ENCODE results near the gene CCDC148. TPM values are rescaled to one million over a fixed set of nuclear protein-coding genes. Genes with fewer than 3 reads are reported as not detected.

The CCDC148 gene
- total RNA-seq, 1 donor from 2014 or later: not detected

- TF ChIP-seq CTCF (IDR thresholded peaks at IDR 0.05): no peak
- ChIA-PET CTCF (no interaction called here), POLR2A (no interaction called here)
- Mint-ChIP-seq H3K4me1 (peaks cover 3% of the 10 kb centered on the region), H3K4me3 (no peak overlapping the region), H3K9me3 (peaks cover 2% of the 10 kb centered on the region), H3K27ac (no peak overlapping the region), H3K27me3 (peaks cover 4% of the 10 kb centered on the region), H3K36me3 (ENCODE audit: low read depth) (no peaks in the 10 kb centered on the region)
- ATAC-seq (ENCODE audit: low read depth) (no peak), DNase-seq (no peak)
- intact Hi-C loops (cut with micrococcal nuclease): no loop called here
Observed at GRCh38 chr2:158142165-158142564, 314.4 kb downstream of the CCDC148 start.

GRCh38 chr2:158140201-158140600 is 316.4 kb downstream of the CCDC148 start:
- Mint-ChIP-seq H3K27me3 (peaks cover 4% of the 10 kb centered on the region), H3K4me1 (peaks cover 3% of the 10 kb centered on the region), H3K9me3 (no peaks in the 10 kb centered on the region), H3K4me3 (no peak overlapping the region), H3K36me3 (ENCODE audit: low read depth) (no peaks in the 10 kb centered on the region), H3K27ac (no peak overlapping the region)
- ChIA-PET CTCF (no interaction called here), POLR2A (no interaction called here)
- intact Hi-C loops (cut with micrococcal nuclease): no loop called here
- DNase-seq (no peak), ATAC-seq (ENCODE audit: low read depth) (no peak)
- TF ChIP-seq CTCF (IDR thresholded peaks at IDR 0.05): no peak

- no peaks in the 10 kb centered on the region for H3K9me3 Mint-ChIP-seq
- TF ChIP-seq CTCF (IDR thresholded peaks at IDR 0.05): no peak
- no peak overlapping the region for H3K27ac Mint-ChIP-seq
- intact Hi-C loops (cut with micrococcal nuclease): no loop called here
- ATAC-seq (ENCODE audit: low read depth): no peak
- H3K36me3 Mint-ChIP-seq (ENCODE audit: low read depth): no peaks in the 10 kb centered on the region
- peaks cover 4% of the 10 kb centered on the region for H3K27me3 Mint-ChIP-seq
- CTCF ChIA-PET: no interaction called here
- H3K4me3 Mint-ChIP-seq: no peak overlapping the region
- POLR2A ChIA-PET: no interaction called here
- peaks cover 3% of the 10 kb centered on the region for H3K4me1 Mint-ChIP-seq
- no peak for DNase-seq
Observed at GRCh38 chr2:158138255-158138654, 318.3 kb downstream of the CCDC148 start.

- H3K9me3 Mint-ChIP-seq: no peaks in the 10 kb centered on the region
- no peaks in the 10 kb centered on the region for H3K36me3 Mint-ChIP-seq (ENCODE audit: low read depth)
- H3K27me3 Mint-ChIP-seq: peaks cover 9% of the 10 kb centered on the region
- H3K27ac Mint-ChIP-seq: no peak overlapping the region
- TF ChIP-seq CTCF (IDR thresholded peaks at IDR 0.05): no peak
- DNase-seq (no peak), ATAC-seq (ENCODE audit: low read depth) (no peak)
- no peak overlapping the region for H3K4me3 Mint-ChIP-seq
- ChIA-PET POLR2A (no interaction called here), CTCF (no interaction called here)
- H3K4me1 Mint-ChIP-seq: no peaks in the 10 kb centered on the region
- intact Hi-C loops (cut with micrococcal nuclease): no loop called here
Observed at GRCh38 chr2:158135096-158135495, 321.5 kb downstream of the CCDC148 start.

- no peak for TF ChIP-seq CTCF (IDR thresholded peaks at IDR 0.05)
- Mint-ChIP-seq H3K36me3 (ENCODE audit: low read depth) (no peaks in the 10 kb centered on the region), H3K4me1 (no peaks in the 10 kb centered on the region), H3K4me3 (no peak overlapping the region), H3K27ac (no peak overlapping the region), H3K27me3 (peaks cover 7% of the 10 kb centered on the region), H3K9me3 (no peaks in the 10 kb centered on the region)
- POLR2A ChIA-PET: no interaction called here
- ATAC-seq (ENCODE audit: low read depth) (no peak), DNase-seq (no peak)
- CTCF ChIA-PET: no interaction called here
- intact Hi-C loops (cut with micrococcal nuclease): no loop called here
Observed at GRCh38 chr2:158134655-158135054, 321.9 kb downstream of the CCDC148 start.
